MV-4-11 (cell line): ENCODE data around the gene F7.
"Not testable (repeated sequence)": the region's sequence is repeated elsewhere in the genome, so short reads cannot be mapped to it uniquely, and the experiment has no call there.

ENCODE experiments used
- DNase-seq: peaks from one replicate; lab custom pipeline; 2025; lab: John Stamatoyannopoulos, UW

Gene F7

GRCh38 chr13:113102302-113102701 lies 3.3 kb upstream of the F7 start:
- DNase-seq: not testable (repeated sequence)

- DNase-seq: no peak
Observed at GRCh38 chr13:113102727-113103126, 2.9 kb upstream of the F7 start.

GRCh38 chr13:113103646-113104045 lies 1.9 kb upstream of the F7 start:
- no peak for DNase-seq

GRCh38 chr13:113105921-113106452 lies 396 bp downstream of the F7 start:
- DNase-seq: no peak

GRCh38 chr13:113106711-113107351 lies 1.2 kb downstream of the F7 start:
- no peak for DNase-seq

- not testable (repeated sequence) for DNase-seq
Observed at GRCh38 chr13:113108521-113108920, 2.9 kb downstream of the F7 start.

- DNase-seq: no peak
Observed at GRCh38 chr13:113109151-113110047, 3.8 kb downstream of the F7 start.

GRCh38 chr13:113110048-113110851 lies 4.7 kb downstream of the F7 start:
- no peak for DNase-seq

GRCh38 chr13:113110852-113111315 lies 5.3 kb downstream of the F7 start:
- no peak for DNase-seq

GRCh38 chr13:113111821-113112220 lies 6.2 kb downstream of the F7 start:
- DNase-seq: not testable (repeated sequence)

GRCh38 chr13:113112475-113112874 lies 6.9 kb downstream of the F7 start:
- DNase-seq: not testable (repeated sequence)

- no peak for DNase-seq
Observed at GRCh38 chr13:113112893-113113845, 7.6 kb downstream of the F7 start.

GRCh38 chr13:113113846-113114271 lies 8.3 kb downstream of the F7 start:
- DNase-seq: no peak

GRCh38 chr13:113114511-113115362 lies 9.1 kb downstream of the F7 start:
- no peak for DNase-seq

- DNase-seq: no peak
Observed at GRCh38 chr13:113115363-113116205, 10.0 kb downstream of the F7 start.

- no peak for DNase-seq
Observed at GRCh38 chr13:113116206-113116800, 10.7 kb downstream of the F7 start.

- no peak for DNase-seq
Observed at GRCh38 chr13:113116871-113117271, 11.3 kb downstream of the F7 start.

- no peak for DNase-seq
Observed at GRCh38 chr13:113117335-113117872, 11.8 kb downstream of the F7 start.
